Measurements from ENCODE around the gene NKAPD1. TPM values are rescaled to one million over a fixed set of nuclear protein-coding genes. Genes with fewer than 3 reads are reported as not detected.
A peak's percentile ranks its signal among the peaks of the same experiment; 100 is the strongest.

The NKAPD1 gene
- total RNA-seq, 1 experiment from 2014 or later, result 15.3 TPM

DNA sequence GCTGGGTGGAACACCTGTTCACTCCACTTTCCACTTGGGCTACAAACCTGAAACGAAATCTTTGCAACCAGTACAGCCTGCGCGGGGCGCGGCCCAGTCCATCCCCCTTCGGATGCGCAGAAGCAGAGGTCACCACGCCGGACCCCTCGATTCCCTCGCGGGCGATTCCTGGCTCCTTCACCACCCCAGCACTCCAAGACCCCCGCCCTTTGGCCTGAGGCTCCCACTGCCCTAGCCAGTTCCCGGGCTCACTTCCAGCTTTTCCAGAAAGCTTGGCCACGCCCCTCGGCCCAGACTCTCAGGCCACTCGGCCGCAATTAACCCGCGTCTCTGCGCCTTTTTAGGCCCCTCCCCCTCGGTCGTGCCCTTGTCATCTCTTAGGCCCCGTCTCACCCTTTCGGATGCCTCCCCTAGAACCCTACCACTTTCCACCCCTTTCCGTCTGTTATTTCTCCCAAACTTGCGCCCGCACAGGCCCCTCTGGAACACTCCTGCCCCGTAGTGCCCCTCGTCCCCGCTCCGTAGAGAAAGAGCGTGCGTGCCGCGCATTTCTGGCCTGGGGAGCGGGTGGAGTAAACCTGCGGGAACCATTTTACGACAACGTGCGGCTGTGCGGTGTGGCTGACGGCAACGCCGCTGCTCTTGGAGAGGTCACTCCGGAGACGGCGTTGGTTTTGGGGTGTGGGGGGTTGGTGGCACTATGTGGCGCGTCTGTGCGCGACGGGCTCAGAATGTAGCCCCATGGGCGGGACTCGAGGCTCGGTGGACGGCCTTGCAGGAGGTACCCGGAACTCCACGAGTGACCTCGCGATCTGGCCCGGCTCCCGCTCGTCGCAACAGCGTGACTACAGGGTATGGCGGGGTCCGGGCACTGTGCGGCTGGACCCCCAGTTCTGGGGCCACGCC, 49.1 kb upstream of the NKAPD1 start, which contains the start of gene DLAT:
Gene DLAT, plus strand, starts transcription at position 636 of the 906 bp plus-strand sequence. Its CDS starts 65 bp downstream, at position 701.
- peak; percentile 98 for DNase-seq (ENCODE audit: low spot score)
- CTCF ChIA-PET, result interaction anchor here (1.0 to 1.9 kb wide), 5 partner anchors 19 to 154 kb away, joined by 3 to 10 read pairs (median 4); partner anchors contain the start of gene ALG9
- Mint-ChIP-seq H3K27me3 (ENCODE audit: low read depth) (no peaks in the 10 kb centered on the region), H3K36me3 (peaks cover 26% of the 10 kb centered on the region), H3K4me1 (peaks cover 13% of the 10 kb centered on the region), H3K9me3 (no peaks in the 10 kb centered on the region), H3K4me3 (peak within 1 kb of the TSS; percentile 98), H3K27ac (peak within 1 kb of the TSS; percentile 99)
- ATAC-seq, result peak; percentile 94
- POLR2A ChIA-PET, result no interaction called here
- TF ChIP-seq CREB1 (CRISPR knock-in tag; IDR thresholded peaks at IDR 0.05), result no peak
- TF ChIP-seq, protein P1, sequence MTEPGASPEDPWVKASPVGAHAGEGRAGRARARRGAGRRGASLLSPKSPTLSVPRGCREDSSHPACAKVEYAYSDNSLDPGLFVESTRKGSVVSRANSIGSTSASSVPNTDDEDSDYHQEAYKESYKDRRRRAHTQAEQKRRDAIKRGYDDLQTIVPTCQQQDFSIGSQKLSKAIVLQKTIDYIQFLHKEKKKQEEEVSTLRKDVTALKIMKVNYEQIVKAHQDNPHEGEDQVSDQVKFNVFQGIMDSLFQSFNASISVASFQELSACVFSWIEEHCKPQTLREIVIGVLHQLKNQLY (CRISPR knock-in tag; IDR thresholded peaks at IDR 0.05), result 0 out of 2 replicates have a peak, but pooled peaks have one; percentile 42
- peak; percentile 75; the same call in 1 of the 2 replicates for TF ChIP-seq TP53 (CRISPR knock-in tag; IDR thresholded peaks at IDR 0.05)
- TF ChIP-seq, protein P2, sequence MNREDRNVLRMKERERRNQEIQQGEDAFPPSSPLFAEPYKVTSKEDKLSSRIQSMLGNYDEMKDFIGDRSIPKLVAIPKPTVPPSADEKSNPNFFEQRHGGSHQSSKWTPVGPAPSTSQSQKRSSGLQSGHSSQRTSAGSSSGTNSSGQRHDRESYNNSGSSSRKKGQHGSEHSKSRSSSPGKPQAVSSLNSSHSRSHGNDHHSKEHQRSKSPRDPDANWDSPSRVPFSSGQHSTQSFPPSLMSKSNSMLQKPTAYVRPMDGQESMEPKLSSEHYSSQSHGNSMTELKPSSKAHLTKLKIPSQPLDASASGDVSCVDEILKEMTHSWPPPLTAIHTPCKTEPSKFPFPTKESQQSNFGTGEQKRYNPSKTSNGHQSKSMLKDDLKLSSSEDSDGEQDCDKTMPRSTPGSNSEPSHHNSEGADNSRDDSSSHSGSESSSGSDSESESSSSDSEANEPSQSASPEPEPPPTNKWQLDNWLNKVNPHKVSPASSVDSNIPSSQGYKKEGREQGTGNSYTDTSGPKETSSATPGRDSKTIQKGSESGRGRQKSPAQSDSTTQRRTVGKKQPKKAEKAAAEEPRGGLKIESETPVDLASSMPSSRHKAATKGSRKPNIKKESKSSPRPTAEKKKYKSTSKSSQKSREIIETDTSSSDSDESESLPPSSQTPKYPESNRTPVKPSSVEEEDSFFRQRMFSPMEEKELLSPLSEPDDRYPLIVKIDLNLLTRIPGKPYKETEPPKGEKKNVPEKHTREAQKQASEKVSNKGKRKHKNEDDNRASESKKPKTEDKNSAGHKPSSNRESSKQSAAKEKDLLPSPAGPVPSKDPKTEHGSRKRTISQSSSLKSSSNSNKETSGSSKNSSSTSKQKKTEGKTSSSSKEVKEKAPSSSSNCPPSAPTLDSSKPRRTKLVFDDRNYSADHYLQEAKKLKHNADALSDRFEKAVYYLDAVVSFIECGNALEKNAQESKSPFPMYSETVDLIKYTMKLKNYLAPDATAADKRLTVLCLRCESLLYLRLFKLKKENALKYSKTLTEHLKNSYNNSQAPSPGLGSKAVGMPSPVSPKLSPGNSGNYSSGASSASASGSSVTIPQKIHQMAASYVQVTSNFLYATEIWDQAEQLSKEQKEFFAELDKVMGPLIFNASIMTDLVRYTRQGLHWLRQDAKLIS (CRISPR knock-in tag; IDR thresholded peaks at IDR 0.05; ENCODE audit: borderline replicate concordance), result peak; percentile 80
- TF ChIP-seq, protein P3, sequence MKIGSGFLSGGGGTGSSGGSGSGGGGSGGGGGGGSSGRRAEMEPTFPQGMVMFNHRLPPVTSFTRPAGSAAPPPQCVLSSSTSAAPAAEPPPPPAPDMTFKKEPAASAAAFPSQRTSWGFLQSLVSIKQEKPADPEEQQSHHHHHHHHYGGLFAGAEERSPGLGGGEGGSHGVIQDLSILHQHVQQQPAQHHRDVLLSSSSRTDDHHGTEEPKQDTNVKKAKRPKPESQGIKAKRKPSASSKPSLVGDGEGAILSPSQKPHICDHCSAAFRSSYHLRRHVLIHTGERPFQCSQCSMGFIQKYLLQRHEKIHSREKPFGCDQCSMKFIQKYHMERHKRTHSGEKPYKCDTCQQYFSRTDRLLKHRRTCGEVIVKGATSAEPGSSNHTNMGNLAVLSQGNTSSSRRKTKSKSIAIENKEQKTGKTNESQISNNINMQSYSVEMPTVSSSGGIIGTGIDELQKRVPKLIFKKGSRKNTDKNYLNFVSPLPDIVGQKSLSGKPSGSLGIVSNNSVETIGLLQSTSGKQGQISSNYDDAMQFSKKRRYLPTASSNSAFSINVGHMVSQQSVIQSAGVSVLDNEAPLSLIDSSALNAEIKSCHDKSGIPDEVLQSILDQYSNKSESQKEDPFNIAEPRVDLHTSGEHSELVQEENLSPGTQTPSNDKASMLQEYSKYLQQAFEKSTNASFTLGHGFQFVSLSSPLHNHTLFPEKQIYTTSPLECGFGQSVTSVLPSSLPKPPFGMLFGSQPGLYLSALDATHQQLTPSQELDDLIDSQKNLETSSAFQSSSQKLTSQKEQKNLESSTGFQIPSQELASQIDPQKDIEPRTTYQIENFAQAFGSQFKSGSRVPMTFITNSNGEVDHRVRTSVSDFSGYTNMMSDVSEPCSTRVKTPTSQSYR (CRISPR knock-in tag; IDR thresholded peaks at IDR 0.05), result peak; percentile 40; the same call in 1 of the 2 replicates
- peak; percentile 73; the same call in 1 of the 2 replicates for TF ChIP-seq MYBL2 (CRISPR knock-in tag; IDR thresholded peaks at IDR 0.05)
- no peak for TF ChIP-seq TEAD4 (CRISPR knock-in tag; IDR thresholded peaks at IDR 0.05)
- TF ChIP-seq, protein P4, sequence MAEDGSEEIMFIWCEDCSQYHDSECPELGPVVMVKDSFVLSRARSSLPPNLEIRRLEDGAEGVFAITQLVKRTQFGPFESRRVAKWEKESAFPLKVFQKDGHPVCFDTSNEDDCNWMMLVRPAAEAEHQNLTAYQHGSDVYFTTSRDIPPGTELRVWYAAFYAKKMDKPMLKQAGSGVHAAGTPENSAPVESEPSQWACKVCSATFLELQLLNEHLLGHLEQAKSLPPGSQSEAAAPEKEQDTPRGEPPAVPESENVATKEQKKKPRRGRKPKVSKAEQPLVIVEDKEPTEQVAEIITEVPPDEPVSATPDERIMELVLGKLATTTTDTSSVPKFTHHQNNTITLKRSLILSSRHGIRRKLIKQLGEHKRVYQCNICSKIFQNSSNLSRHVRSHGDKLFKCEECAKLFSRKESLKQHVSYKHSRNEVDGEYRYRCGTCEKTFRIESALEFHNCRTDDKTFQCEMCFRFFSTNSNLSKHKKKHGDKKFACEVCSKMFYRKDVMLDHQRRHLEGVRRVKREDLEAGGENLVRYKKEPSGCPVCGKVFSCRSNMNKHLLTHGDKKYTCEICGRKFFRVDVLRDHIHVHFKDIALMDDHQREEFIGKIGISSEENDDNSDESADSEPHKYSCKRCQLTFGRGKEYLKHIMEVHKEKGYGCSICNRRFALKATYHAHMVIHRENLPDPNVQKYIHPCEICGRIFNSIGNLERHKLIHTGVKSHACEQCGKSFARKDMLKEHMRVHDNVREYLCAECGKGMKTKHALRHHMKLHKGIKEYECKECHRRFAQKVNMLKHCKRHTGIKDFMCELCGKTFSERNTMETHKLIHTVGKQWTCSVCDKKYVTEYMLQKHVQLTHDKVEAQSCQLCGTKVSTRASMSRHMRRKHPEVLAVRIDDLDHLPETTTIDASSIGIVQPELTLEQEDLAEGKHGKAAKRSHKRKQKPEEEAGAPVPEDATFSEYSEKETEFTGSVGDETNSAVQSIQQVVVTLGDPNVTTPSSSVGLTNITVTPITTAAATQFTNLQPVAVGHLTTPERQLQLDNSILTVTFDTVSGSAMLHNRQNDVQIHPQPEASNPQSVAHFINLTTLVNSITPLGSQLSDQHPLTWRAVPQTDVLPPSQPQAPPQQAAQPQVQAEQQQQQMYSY (CRISPR knock-in tag; IDR thresholded peaks at IDR 0.05), result peak; percentile 99
- TF ChIP-seq, protein P5, sequence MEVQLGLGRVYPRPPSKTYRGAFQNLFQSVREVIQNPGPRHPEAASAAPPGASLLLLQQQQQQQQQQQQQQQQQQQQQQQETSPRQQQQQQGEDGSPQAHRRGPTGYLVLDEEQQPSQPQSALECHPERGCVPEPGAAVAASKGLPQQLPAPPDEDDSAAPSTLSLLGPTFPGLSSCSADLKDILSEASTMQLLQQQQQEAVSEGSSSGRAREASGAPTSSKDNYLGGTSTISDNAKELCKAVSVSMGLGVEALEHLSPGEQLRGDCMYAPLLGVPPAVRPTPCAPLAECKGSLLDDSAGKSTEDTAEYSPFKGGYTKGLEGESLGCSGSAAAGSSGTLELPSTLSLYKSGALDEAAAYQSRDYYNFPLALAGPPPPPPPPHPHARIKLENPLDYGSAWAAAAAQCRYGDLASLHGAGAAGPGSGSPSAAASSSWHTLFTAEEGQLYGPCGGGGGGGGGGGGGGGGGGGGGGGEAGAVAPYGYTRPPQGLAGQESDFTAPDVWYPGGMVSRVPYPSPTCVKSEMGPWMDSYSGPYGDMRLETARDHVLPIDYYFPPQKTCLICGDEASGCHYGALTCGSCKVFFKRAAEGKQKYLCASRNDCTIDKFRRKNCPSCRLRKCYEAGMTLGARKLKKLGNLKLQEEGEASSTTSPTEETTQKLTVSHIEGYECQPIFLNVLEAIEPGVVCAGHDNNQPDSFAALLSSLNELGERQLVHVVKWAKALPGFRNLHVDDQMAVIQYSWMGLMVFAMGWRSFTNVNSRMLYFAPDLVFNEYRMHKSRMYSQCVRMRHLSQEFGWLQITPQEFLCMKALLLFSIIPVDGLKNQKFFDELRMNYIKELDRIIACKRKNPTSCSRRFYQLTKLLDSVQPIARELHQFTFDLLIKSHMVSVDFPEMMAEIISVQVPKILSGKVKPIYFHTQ (CRISPR knock-in tag; IDR thresholded peaks at IDR 0.05), result no peak
- TF ChIP-seq SP1 (CRISPR knock-in tag; conservative IDR thresholded peaks at IDR 0.05), result peak; percentile 89
- peak; percentile 77 for TF ChIP-seq ZBTB21 (CRISPR knock-in tag; IDR thresholded peaks at IDR 0.05; ENCODE audit: borderline replicate concordance)
- TF ChIP-seq, protein P6, sequence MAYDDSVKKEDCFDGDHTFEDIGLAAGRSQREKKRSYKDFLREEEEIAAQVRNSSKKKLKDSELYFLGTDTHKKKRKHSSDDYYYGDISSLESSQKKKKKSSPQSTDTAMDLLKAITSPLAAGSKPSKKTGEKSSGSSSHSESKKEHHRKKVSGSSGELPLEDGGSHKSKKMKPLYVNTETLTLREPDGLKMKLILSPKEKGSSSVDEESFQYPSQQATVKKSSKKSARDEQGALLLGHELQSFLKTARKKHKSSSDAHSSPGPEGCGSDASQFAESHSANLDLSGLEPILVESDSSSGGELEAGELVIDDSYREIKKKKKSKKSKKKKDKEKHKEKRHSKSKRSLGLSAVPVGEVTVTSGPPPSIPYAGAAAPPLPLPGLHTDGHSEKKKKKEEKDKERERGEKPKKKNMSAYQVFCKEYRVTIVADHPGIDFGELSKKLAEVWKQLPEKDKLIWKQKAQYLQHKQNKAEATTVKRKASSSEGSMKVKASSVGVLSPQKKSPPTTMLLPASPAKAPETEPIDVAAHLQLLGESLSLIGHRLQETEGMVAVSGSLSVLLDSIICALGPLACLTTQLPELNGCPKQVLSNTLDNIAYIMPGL (CRISPR knock-in tag; IDR thresholded peaks at IDR 0.05), result peak; percentile 72; the same call in 1 of the 2 replicates
- TF ChIP-seq FOXP1 (CRISPR knock-in tag; IDR thresholded peaks at IDR 0.05; ENCODE audit: borderline replicate concordance), result peak; percentile 69; the same call in 1 of the 2 replicates
- TF ChIP-seq SOX15 (CRISPR knock-in tag; IDR thresholded peaks at IDR 0.05), result no peak
- peak; percentile 86; the same call in 1 of the 2 replicates for TF ChIP-seq CBFB (CRISPR knock-in tag; IDR thresholded peaks at IDR 0.05; ENCODE audit: low read depth)
- peak; percentile 53 for TF ChIP-seq GABPB1 (CRISPR knock-in tag; IDR thresholded peaks at IDR 0.05)
- TF ChIP-seq, protein P7, sequence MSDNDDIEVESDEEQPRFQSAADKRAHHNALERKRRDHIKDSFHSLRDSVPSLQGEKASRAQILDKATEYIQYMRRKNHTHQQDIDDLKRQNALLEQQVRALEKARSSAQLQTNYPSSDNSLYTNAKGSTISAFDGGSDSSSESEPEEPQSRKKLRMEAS (CRISPR knock-in tag; IDR thresholded peaks at IDR 0.05), result peak; percentile 90
- peak; percentile 88; the same call in 1 of the 2 replicates for TF ChIP-seq CREM (CRISPR knock-in tag; IDR thresholded peaks at IDR 0.05)
- TF ChIP-seq FOXK1 (CRISPR knock-in tag; IDR thresholded peaks at IDR 0.05), result peak; percentile 87
- no peak for TF ChIP-seq ZNF423 (CRISPR knock-in tag; IDR thresholded peaks at IDR 0.05)

Measured in WTC11 (cell line).